HCT116 (cell line): ENCODE measurements around the gene CLEC2B.

Experiments used
- ATF3 ChIP-seq: IDR thresholded peaks from 2 replicates; pipeline ENCODE4 v1.6.1; 2012
- CEBPB ChIP-seq: IDR thresholded peaks from 2 replicates; pipeline ENCODE4 v1.6.1; 2012; ENCODE audit warnings: low read depth
- CTCF ChIP-seq, 3 experiments: fragments of 200-600 bp in 1 of 3; sonication (generic) in 1 of 3; IDR thresholded peaks in 2 of 3; conservative IDR thresholded peaks in 1 of 3; 2 replicates each; pipeline ENCODE4 v1.5.1; 2012 to 2017; ENCODE audit warnings: low read depth in 2 of 3, low read length in 2 of 3, antibody characterized with exemption in 1 of 3, borderline replicate concordance in 1 of 3, control low read depth in 1 of 3, mild to moderate bottlenecking in 1 of 3, mixed read lengths in 1 of 3, mixed run types in 1 of 3, moderate library complexity in 1 of 3; ENCODE audit not compliant: insufficient read depth in 1 of 3
- EGR1 ChIP-seq: IDR thresholded peaks from 2 replicates; pipeline ENCODE4 v1.6.1; 2012; ENCODE audit warnings: low read depth
- EZH2 ChIP-seq: fragments of 200-600 bp; sonication (generic); IDR thresholded peaks from 2 replicates; pipeline ENCODE4 v1.6.1; 2017; ENCODE audit warnings: antibody characterized with exemption, mixed run types
- MAX ChIP-seq: IDR thresholded peaks from 2 replicates; pipeline ENCODE4 v1.6.1; 2012
- POLR2AphosphoS5 ChIP-seq: IDR thresholded peaks from 2 replicates; pipeline ENCODE4 v1.6.1; 2011; ENCODE audit warnings: mild to moderate bottlenecking, low read depth, low read length, moderate library complexity
- RAD21 ChIP-seq: IDR thresholded peaks from 2 replicates; pipeline ENCODE4 v1.6.1; 2012; ENCODE audit warnings: low read depth, mild to moderate bottlenecking
- REST ChIP-seq: IDR thresholded peaks from 2 replicates; pipeline ENCODE4 v1.6.1; 2012; ENCODE audit warnings: low read depth
- SP1 ChIP-seq: IDR thresholded peaks from 2 replicates; pipeline ENCODE4 v1.6.1; 2012; ENCODE audit warnings: low read depth
- ZBTB33 ChIP-seq: IDR thresholded peaks from 2 replicates; pipeline ENCODE4 v1.6.1; 2011; ENCODE audit warnings: mild to moderate bottlenecking, low read length, moderate library complexity; ENCODE audit not compliant: insufficient replicate concordance; ENCODE audit errors: extremely low read depth
- ZNF274 ChIP-seq: fragments of 200-500 bp; sonication (Bioruptor generic); IDR thresholded peaks from 2 replicates; pipeline ENCODE4 v1.6.1; 2014; ENCODE audit warnings: mild to moderate bottlenecking, low read depth, low read length, inconsistent platforms

- TF ChIP-seq SP1 (no peak), CTCF (IDR thresholded peaks at IDR 0.05 in 2 of 3, conservative IDR thresholded peaks at IDR 0.05 in 1 of 3; ENCODE audit: borderline replicate concordance in 1 of 3, insufficient read depth in 1 of 3, low read depth in 2 of 3, low read length in 2 of 3) (no peak), CEBPB (no peak), POLR2AphosphoS5 (no peak), REST (no peak), EZH2 (no peak), RAD21 (no peak), MAX (no peak), ZNF274 (no peak), ZBTB33 (no peak), EGR1 (no peak), ATF3 (no peak)
Measured at GRCh38 chr12:9899209-9899608, 30.1 kb upstream of the CLEC2B start.
